HG03045 (cell line): Measurements from ENCODE around the gene TMEM132D.

Experiments used
- ATAC-seq: cut with Tn5 transposase; IDR thresholded peaks from one replicate; pipeline ENCODE4 v1.9.1; 2021; ENCODE audit warnings: mild to moderate bottlenecking, moderate library complexity; ENCODE audit not compliant: unreplicated experiment

The TMEM132D gene

GRCh38 chr12:129470196-129470595 lies 433.6 kb downstream of the TMEM132D start:
- no peak for ATAC-seq

GRCh38 chr12:129467726-129468125 lies 436.1 kb downstream of the TMEM132D start:
- no peak for ATAC-seq

GRCh38 chr12:129467289-129467688 lies 436.5 kb downstream of the TMEM132D start:
- no peak for ATAC-seq

GRCh38 chr12:129466499-129466898 lies 437.3 kb downstream of the TMEM132D start:
- ATAC-seq, result no peak

GRCh38 chr12:129459886-129460285 lies 443.9 kb downstream of the TMEM132D start:
- ATAC-seq, result no peak

- no peak for ATAC-seq
Observed at GRCh38 chr12:129446696-129447095, 457.1 kb downstream of the TMEM132D start.

GRCh38 chr12:129440278-129440677 lies 463.5 kb downstream of the TMEM132D start:
- no peak for ATAC-seq

- ATAC-seq, result no peak
Observed at GRCh38 chr12:129434790-129435189, 469.0 kb downstream of the TMEM132D start.

- ATAC-seq, result no peak
Observed at GRCh38 chr12:129428240-129428936, 475.4 kb downstream of the TMEM132D start.

GRCh38 chr12:129423041-129423580 lies 480.7 kb downstream of the TMEM132D start:
- ATAC-seq, result no peak

- no peak for ATAC-seq
Observed at GRCh38 chr12:129413295-129413694, 490.5 kb downstream of the TMEM132D start.

GRCh38 chr12:129409281-129409680 lies 494.5 kb downstream of the TMEM132D start:
- no peak for ATAC-seq

- ATAC-seq, result no peak
Observed at GRCh38 chr12:129404556-129404955, 499.3 kb downstream of the TMEM132D start.

GRCh38 chr12:129401572-129401971 lies 502.3 kb downstream of the TMEM132D start:
- ATAC-seq, result no peak

GRCh38 chr12:129394177-129394825 lies 509.5 kb downstream of the TMEM132D start:
- ATAC-seq, result no peak

- ATAC-seq, result no peak
Observed at GRCh38 chr12:129393357-129393937, 510.4 kb downstream of the TMEM132D start.

- no peak for ATAC-seq
Observed at GRCh38 chr12:129385637-129385990, 518.2 kb downstream of the TMEM132D start.

GRCh38 chr12:129383956-129384355 lies 519.9 kb downstream of the TMEM132D start:
- no peak for ATAC-seq

GRCh38 chr12:129381715-129382114 lies 522.1 kb downstream of the TMEM132D start:
- no peak for ATAC-seq

GRCh38 chr12:129379076-129379804 lies 524.6 kb downstream of the TMEM132D start:
- ATAC-seq, result no peak

GRCh38 chr12:129378496-129378895 lies 525.3 kb downstream of the TMEM132D start:
- ATAC-seq, result no peak
